Thyroid gland (tissue), 4 donors: Measurements from ENCODE around the gene DNAH1. TPM values are rescaled to one million over a fixed set of nuclear protein-coding genes. Genes with fewer than 3 reads are reported as not detected.

Experiments used
- DNase-seq, 2 donors: peaks; one replicate each; pipeline ENCODE4 v3.0.0-alpha.2; 2019
- H3K27ac ChIP-seq, 3 donors: fragments of 200-600 bp; sonication (generic); 1 replicate in 2 of 3; 2 replicates in 1 of 3; pipeline ENCODE4 v1.5.1; 2016 to 2019; ENCODE audit warnings: mild to moderate bottlenecking in 1 of 3, moderate library complexity in 1 of 3
- H3K27me3 ChIP-seq: fragments of 200-600 bp; sonication (generic); one replicate; pipeline ENCODE4 v1.5.1; 2019
- H3K36me3 ChIP-seq, 2 donors: fragments of 200-600 bp; sonication (generic); one replicate each; pipeline ENCODE4 v1.5.1; 2016 to 2019
- H3K4me1 ChIP-seq, 2 donors: fragments of 200-600 bp; sonication (generic); one replicate each; pipeline ENCODE4 v1.5.1; 2017 to 2019
- H3K4me3 ChIP-seq, 3 donors: fragments of 200-600 bp; sonication (generic); replicated peaks in 1 of 3; 1 replicate in 2 of 3; 2 replicates in 1 of 3; pipeline ENCODE4 v1.5.1; 2016; ENCODE audit warnings: mild to moderate bottlenecking in 1 of 3
- H3K9me3 ChIP-seq: fragments of 200-600 bp; sonication (generic); one replicate; pipeline ENCODE4 v1.5.1; 2017
- CTCF ChIP-seq, 6 experiments: fragments of 200-600 bp in 3 of 6; fragments of 450-650 bp in 3 of 6; sonication (generic) in 3 of 6; IDR thresholded peaks; one replicate each; pipeline ENCODE4 v1.5.1; 2016 to 2019; ENCODE audit warnings: antibody characterized with exemption in 6 of 6, mild to moderate bottlenecking in 2 of 6, inconsistent platforms in 1 of 6, moderate library complexity in 1 of 6
- POLR2A ChIP-seq, 2 donors: fragments of 450-650 bp; IDR thresholded peaks; one replicate each; pipeline ENCODE4 v1.6.1; 2017; ENCODE audit warnings: antibody characterized with exemption in 2 of 2, mild to moderate bottlenecking in 2 of 2, moderate library complexity in 1 of 2
- WGBS, 2 donors: methylation state at CpG; one replicate each; pipeline ENCODE4 v1.1.5; 2017; 5-methylcytosine and 5-hydroxymethylcytosine counted together
- intact Hi-C: fragments of 100-400 bp; cut with DNase I; formaldehyde crosslinking; loops from one replicate; pipeline ENCODE4 v1.15.1; 2023
- total RNA-seq, 4 donors: library from RNA; depleted of rRNA; stranded (reverse); fragments of >200 nt; gene quantifications; one replicate each; pipeline ENCODE4 v1.2.3, GENCODE V29; 2016

DNAH1 gene
- total RNA-seq, 4 donors from 2014 or later = 4.6 to 14.2 (median 7.5) TPM

DNA sequence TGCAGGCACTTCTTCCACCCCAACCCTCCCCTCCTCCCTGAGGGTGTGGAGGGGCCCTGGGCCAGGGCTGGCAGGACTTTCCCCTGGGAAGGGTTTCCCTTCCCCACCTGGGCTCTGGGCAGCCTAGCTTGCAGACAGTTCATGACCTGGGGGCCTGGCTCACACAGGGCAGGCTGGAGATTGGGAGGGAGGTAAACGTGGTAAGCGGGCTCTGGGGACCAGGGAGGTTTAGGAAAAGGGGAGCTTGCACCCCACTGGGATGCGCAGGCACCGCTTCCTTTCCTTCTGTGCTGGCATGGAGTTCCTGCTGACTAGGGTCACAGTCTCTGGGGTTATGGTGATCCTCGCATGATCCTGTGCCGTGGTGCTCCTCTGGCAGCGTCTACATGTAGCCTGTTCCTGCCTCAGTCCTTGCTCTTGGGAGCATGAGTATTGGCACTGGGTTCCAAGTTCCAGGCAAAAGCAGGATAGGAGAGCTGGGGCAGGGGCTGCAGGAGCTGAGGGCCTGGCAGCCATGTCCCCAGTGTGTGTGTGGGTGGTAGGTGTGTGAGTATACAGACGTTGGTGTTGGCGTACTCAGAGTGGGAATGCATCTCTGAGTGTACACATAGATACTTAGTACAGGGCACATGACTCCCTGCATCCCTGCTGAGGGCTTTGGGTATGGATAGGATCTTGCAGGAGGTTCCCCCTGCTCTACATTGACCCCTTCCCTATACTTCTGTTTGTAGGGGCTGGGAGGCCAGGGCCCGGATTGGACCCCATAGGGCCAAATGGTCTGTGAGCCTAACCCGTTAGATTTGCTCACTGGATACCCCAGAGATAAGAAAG lies 21.6 kb upstream of the DNAH1 start:
- TF ChIP-seq POLR2A (IDR thresholded peaks at IDR 0.05) = no peak
- TF ChIP-seq CTCF (IDR thresholded peaks at IDR 0.05) = no peak
- Histone ChIP-seq H3K36me3 (peaks cover 5 to 6% of the 10 kb centered on the region in 2 donors), H3K9me3 (no peaks in the 10 kb centered on the region), H3K4me3 (no peak overlapping the region), H3K27me3 (no peaks in the 10 kb centered on the region), H3K4me1 (peaks cover 4 to 16% of the 10 kb centered on the region in 2 donors), H3K27ac (no peak overlapping the region)
- intact Hi-C loops = loop anchor here (5.0 kb wide), 2 partner anchors 48 to 57 kb away; partner anchors contain the start of gene TWF2
- WGBS, 2 donors = 89 to 91% methylated on average over 10 of the region's 11 CpGs
- no peak for DNase-seq

DNA sequence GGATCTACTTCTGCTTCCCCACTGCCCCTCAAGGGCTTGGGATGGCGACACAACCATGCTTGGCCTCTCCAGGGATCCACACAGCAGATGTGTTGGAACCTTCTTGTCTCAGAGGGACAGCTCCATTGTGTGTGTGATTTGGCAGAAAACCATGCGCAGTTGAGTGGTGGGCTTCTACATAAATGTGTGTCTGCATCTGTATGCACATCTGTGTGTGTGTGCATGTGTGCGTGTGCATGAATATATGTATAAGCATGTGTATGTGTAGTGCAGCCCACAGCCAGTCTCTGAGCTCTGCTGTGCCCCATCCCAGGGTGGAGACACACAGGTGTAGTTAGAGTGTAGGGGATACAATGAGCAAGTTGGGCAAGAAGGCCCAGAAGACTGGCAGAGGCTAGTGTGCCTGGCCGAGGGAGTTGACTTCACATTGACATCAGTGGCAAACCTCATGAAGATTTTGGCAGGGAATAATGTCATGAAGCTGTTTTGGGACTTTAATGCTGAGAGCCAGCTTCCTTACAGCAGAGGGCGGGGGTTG lies 20.4 kb upstream of the DNAH1 start:
- intact Hi-C loops = no loop called here
- H3K4me3 ChIP-seq = no peak overlapping the region
- no peak overlapping the region for H3K27ac ChIP-seq
- no peaks in the 10 kb centered on the region for H3K9me3 ChIP-seq
- no peak for DNase-seq
- TF ChIP-seq CTCF (IDR thresholded peaks at IDR 0.05) = no peak
- TF ChIP-seq POLR2A (IDR thresholded peaks at IDR 0.05) = no peak
- H3K27me3 ChIP-seq = no peaks in the 10 kb centered on the region
- 86 to 97% methylated on average over 4 to 5 of the region's 5 CpGs for WGBS, 2 donors
- peaks cover 6 to 24% of the 10 kb centered on the region in 2 donors for H3K4me1 ChIP-seq
- peaks cover 5 to 6% of the 10 kb centered on the region in 2 donors for H3K36me3 ChIP-seq

GRCh38 chr3:52297242-52298148 lies 18.6 kb upstream of the DNAH1 start:
- no peak for DNase-seq
- Histone ChIP-seq H3K27ac (no peak overlapping the region), H3K4me3 (no peak overlapping the region), H3K4me1 (peaks cover 6 to 24% of the 10 kb centered on the region in 2 donors), H3K36me3 (no peaks in the 10 kb centered on the region), H3K9me3 (no peaks in the 10 kb centered on the region), H3K27me3 (no peaks in the 10 kb centered on the region)
- WGBS, 2 donors = 80% methylated on average over 7 to 11 of the region's 11 CpGs
- intact Hi-C loops = no loop called here
- TF ChIP-seq CTCF (IDR thresholded peaks at IDR 0.05) (no peak), POLR2A (IDR thresholded peaks at IDR 0.05) (no peak)

- 16 to 20% methylated on average over 10 to 11 of the region's 17 CpGs for WGBS, 2 donors
- TF ChIP-seq CTCF (IDR thresholded peaks at IDR 0.05) (no peak), POLR2A (IDR thresholded peaks at IDR 0.05) (no peak)
- Histone ChIP-seq H3K4me1 (peaks cover 6 to 24% of the 10 kb centered on the region in 2 donors), H3K4me3 (no peak overlapping the region), H3K36me3 (no peaks in the 10 kb centered on the region), H3K27me3 (no peaks in the 10 kb centered on the region), H3K9me3 (no peaks in the 10 kb centered on the region), H3K27ac (no peak overlapping the region)
- DNase-seq = peak; percentile 40 to 51
- intact Hi-C loops = no loop called here
These were observed 17.7 kb upstream of the DNAH1 start for GRCh38 chr3:52298149-52299098.
